OCI-LY3 (cell line): ENCODE results near the gene KCNJ9.

Source experiments
- H2AFZ ChIP-seq: fragments of 200-600, 300-600 bp; shearing (Covaris generic); 2 replicates; pipeline ENCODE4 v1.6.0; 2014; ENCODE audit warnings: antibody characterized with exemption, low read depth, low read length
- H3K27ac ChIP-seq: fragments of 200-600, 300-600 bp; sonication (generic); 2 replicates; pipeline ENCODE4 v1.5.1; 2014; ENCODE audit warnings: mild to moderate bottlenecking, low read length, moderate library complexity, mixed read lengths
- H3K27me3 ChIP-seq: fragments of 200-600, 300-600 bp; sonication (generic); 2 replicates; pipeline ENCODE4 v1.6.1; 2014; ENCODE audit warnings: low read depth, low read length, mixed read lengths
- H3K36me3 ChIP-seq: fragments of 200-600, 300-600 bp; sonication (generic); replicated peaks from 2 replicates; pipeline ENCODE3; 2014; ENCODE audit warnings: low read depth, low read length, mixed read lengths
- H3K4me1 ChIP-seq: fragments of 300-600, 200-600 bp; sonication (generic); 2 replicates; pipeline ENCODE4 v1.6.1; 2014; ENCODE audit warnings: low read length, mixed read lengths
- H3K4me2 ChIP-seq: fragments of 200-600, 300-600 bp; sonication (generic); 2 replicates; pipeline ENCODE4 v1.6.1; 2014; ENCODE audit warnings: low read length, mixed read lengths
- H3K4me3 ChIP-seq: fragments of 300-600, 200-600 bp; sonication (generic); 2 replicates; pipeline ENCODE4 v1.5.1; 2014; ENCODE audit warnings: antibody characterized with exemption, mild to moderate bottlenecking, low read length, moderate library complexity
- H3K79me2 ChIP-seq: fragments of 300-600, 200-600 bp; shearing (Covaris generic); 2 replicates; pipeline ENCODE4 v1.6.1; 2014; ENCODE audit warnings: mild to moderate bottlenecking, low read length, mixed read lengths
- H3K9ac ChIP-seq: fragments of 300-600, 200-600 bp; shearing (Covaris generic); 2 replicates; pipeline ENCODE4 v1.6.0; 2014; ENCODE audit warnings: mild to moderate bottlenecking, low read length, moderate library complexity
- H3K9me3 ChIP-seq: fragments of 200-600, 300-600 bp; shearing (Covaris generic); 2 replicates; pipeline ENCODE4 v1.6.1; 2014; ENCODE audit warnings: low read length, mixed read lengths; ENCODE audit not compliant: insufficient read depth
- H4K20me1 ChIP-seq: fragments of 200-600, 300-600 bp; sonication (generic); 2 replicates; pipeline ENCODE4 v1.6.1; 2016; ENCODE audit warnings: low read length, mixed read lengths; ENCODE audit not compliant: insufficient read depth
- EZH2phosphoT487 ChIP-seq: fragments of 200-600 bp; shearing (Covaris generic); IDR thresholded peaks from 2 replicates; pipeline ENCODE4 v1.6.1; 2018; ENCODE audit warnings: antibody characterized with exemption, mixed run types, low read depth
- TF ChIP-seq, protein P1 (sequence below): fragments of 200-600, 300-600 bp; sonication (generic); IDR thresholded peaks from 2 replicates; pipeline ENCODE4 v1.5.1; 2014; ENCODE audit warnings: antibody characterized with exemption, low read length, low read depth

KCNJ9 gene

GRCh38 chr1:160070243-160071163, 10.8 kb upstream of the KCNJ9 start:
- no peaks in the 10 kb centered on the region for H3K9me3 ChIP-seq
- H3K27me3 ChIP-seq: peaks cover 43% of the 10 kb centered on the region
- no peaks in the 10 kb centered on the region for H3K36me3 ChIP-seq
- peak overlapping the region; percentile 24; the same call in 1 of the 2 replicates for H3K9ac ChIP-seq
- H3K4me1 ChIP-seq: peaks cover 8% of the 10 kb centered on the region
- H3K4me3 ChIP-seq: peak overlapping the region; percentile 84
- no peaks in the 10 kb centered on the region for H3K79me2 ChIP-seq
- H4K20me1 ChIP-seq: no peaks in the 10 kb centered on the region
- TF ChIP-seq EZH2phosphoT487: no peak
- TF ChIP-seq, protein P1, sequence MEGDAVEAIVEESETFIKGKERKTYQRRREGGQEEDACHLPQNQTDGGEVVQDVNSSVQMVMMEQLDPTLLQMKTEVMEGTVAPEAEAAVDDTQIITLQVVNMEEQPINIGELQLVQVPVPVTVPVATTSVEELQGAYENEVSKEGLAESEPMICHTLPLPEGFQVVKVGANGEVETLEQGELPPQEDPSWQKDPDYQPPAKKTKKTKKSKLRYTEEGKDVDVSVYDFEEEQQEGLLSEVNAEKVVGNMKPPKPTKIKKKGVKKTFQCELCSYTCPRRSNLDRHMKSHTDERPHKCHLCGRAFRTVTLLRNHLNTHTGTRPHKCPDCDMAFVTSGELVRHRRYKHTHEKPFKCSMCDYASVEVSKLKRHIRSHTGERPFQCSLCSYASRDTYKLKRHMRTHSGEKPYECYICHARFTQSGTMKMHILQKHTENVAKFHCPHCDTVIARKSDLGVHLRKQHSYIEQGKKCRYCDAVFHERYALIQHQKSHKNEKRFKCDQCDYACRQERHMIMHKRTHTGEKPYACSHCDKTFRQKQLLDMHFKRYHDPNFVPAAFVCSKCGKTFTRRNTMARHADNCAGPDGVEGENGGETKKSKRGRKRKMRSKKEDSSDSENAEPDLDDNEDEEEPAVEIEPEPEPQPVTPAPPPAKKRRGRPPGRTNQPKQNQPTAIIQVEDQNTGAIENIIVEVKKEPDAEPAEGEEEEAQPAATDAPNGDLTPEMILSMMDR: no peak
- H3K27ac ChIP-seq: no peak overlapping the region
- H2AFZ ChIP-seq: peak overlapping the region; percentile 79
- H3K4me2 ChIP-seq: peak overlapping the region; percentile 92

GRCh38 chr1:160071289-160071688, 10.0 kb upstream of the KCNJ9 start:
- Histone ChIP-seq H3K36me3 (no peaks in the 10 kb centered on the region), H3K79me2 (no peaks in the 10 kb centered on the region), H3K9me3 (no peaks in the 10 kb centered on the region), H3K4me1 (peaks cover 8% of the 10 kb centered on the region), H3K4me2 (no peak overlapping the region), H3K27me3 (peaks cover 43% of the 10 kb centered on the region), H3K27ac (no peak overlapping the region), H3K9ac (no peak overlapping the region), H3K4me3 (no peak overlapping the region), H2AFZ (no peak overlapping the region), H4K20me1 (no peaks in the 10 kb centered on the region)
- TF ChIP-seq EZH2phosphoT487: no peak
- TF ChIP-seq, protein P1: no peak

- TF ChIP-seq EZH2phosphoT487: no peak
- H3K27ac ChIP-seq: no peak overlapping the region
- no peaks in the 10 kb centered on the region for H3K9me3 ChIP-seq
- peaks cover 39% of the 10 kb centered on the region for H3K27me3 ChIP-seq
- H3K4me3 ChIP-seq: no peak overlapping the region
- H3K4me2 ChIP-seq: no peak overlapping the region
- H2AFZ ChIP-seq: no peak overlapping the region
- no peaks in the 10 kb centered on the region for H3K36me3 ChIP-seq
- no peaks in the 10 kb centered on the region for H3K79me2 ChIP-seq
- no peak overlapping the region for H3K9ac ChIP-seq
- H4K20me1 ChIP-seq: no peaks in the 10 kb centered on the region
- H3K4me1 ChIP-seq: peaks cover 7% of the 10 kb centered on the region
Observed at GRCh38 chr1:160074865-160075264, 6.5 kb upstream of the KCNJ9 start.

DNA sequence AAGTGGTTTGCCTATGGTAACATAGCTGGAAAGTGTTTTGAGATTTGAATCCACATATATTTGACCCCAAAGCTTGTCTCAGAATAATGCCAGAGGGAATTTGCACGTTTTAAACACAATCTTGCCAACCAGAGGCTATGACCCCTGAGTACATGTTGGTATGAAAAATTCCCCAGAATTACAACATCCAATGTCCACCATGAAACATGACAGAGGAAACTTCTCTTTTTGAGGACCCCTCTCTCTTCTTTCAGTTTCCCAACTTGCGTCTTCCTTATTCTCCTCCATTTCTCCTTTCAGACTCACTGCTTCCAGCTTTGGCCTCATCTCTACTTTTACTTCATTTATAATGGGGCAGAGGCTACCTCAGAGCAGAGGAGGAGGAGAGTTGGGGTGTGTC, 5.5 kb upstream of the KCNJ9 start:
- Histone ChIP-seq H2AFZ (no peak overlapping the region), H3K9me3 (no peaks in the 10 kb centered on the region), H3K79me2 (no peaks in the 10 kb centered on the region), H3K4me3 (no peak overlapping the region), H3K9ac (no peak overlapping the region), H3K27ac (no peak overlapping the region), H3K27me3 (peaks cover 42% of the 10 kb centered on the region), H4K20me1 (no peaks in the 10 kb centered on the region), H3K36me3 (no peaks in the 10 kb centered on the region), H3K4me1 (peaks cover 3% of the 10 kb centered on the region), H3K4me2 (no peak overlapping the region)
- TF ChIP-seq, protein P1: no peak
- no peak for TF ChIP-seq EZH2phosphoT487
